Measurements from ENCODE around the gene KCNJ1. TPM values are rescaled to one million over a fixed set of nuclear protein-coding genes. Genes with fewer than 3 reads are reported as not detected.

The KCNJ1 gene
- total and polyA plus RNA-seq, 10 of the 15 experiments (the other 5 are each of a cell fraction or from before 2014, with no cell fraction given) = not detected

GRCh38 chr11:128796270-128796669 lies 70.8 kb downstream of the KCNJ1 start (continued):
- no peak for TF ChIP-seq ZNF592 (IDR thresholded peaks at IDR 0.05)
- TF ChIP-seq KLF5 (IDR thresholded peaks at IDR 0.05; ENCODE audit: partially characterized antibody) = no peak
- no peak for TF ChIP-seq PRDM15 (CRISPR knock-in tag; IDR thresholded peaks at IDR 0.05)

- POLR2A ChIA-PET = no interaction called here
- no peaks in the 10 kb centered on the region; the same call in 1 of the 2 replicates for H3K4me1 ChIP-seq (ENCODE audit: control insufficient read depth, insufficient read depth, low read length)
- FAIRE-seq = no peak
- SMC1A ChIA-PET (ENCODE audit: uncharacterized antibody, unreplicated experiment) = interaction anchor here (0.8 kb wide), 1 partner anchor 15 kb away, joined by 4 read pairs; no protein-coding TSS in a partner anchor
- no peak for ATAC-seq
- BruUV-seq (replicated peaks) = no TSS peak
- RAD21 ChIA-PET (ENCODE audit: unreplicated experiment) = no interaction called here
- DNase-seq (ENCODE audit: low read depth, low spot score) = no peak
- intact Hi-C loops (cut with micrococcal nuclease; ENCODE audit: unreplicated experiment) (no loop called here), in situ Hi-C loops (cut with MboI) (no loop called here)
- no peak overlapping the region for H2AFZ ChIP-seq (ENCODE audit: control insufficient read depth, low read depth, low read length)
- H3K4me2 ChIP-seq (ENCODE audit: control insufficient read depth, insufficient read depth) = no peak overlapping the region
- H3K27ac ChIP-seq (ENCODE audit: control insufficient read depth, insufficient read depth) = no peak overlapping the region
- H3K79me2 ChIP-seq (ENCODE audit: control insufficient read depth, insufficient read depth, low read length) = no peaks in the 10 kb centered on the region
- no peaks in the 10 kb centered on the region for H3K27me3 ChIP-seq (replicated peaks in 1 of 2; ENCODE audit: control insufficient read depth in 2 of 2, insufficient read depth in 2 of 2, low read length in 1 of 2)
- H4K20me1 ChIP-seq (ENCODE audit: control insufficient read depth, insufficient read depth) = no peaks in the 10 kb centered on the region
- no peak overlapping the region for H3K9ac ChIP-seq (ENCODE audit: control insufficient read depth, insufficient read depth, low read length)
- peaks cover 1 to 14% of the 10 kb centered on the region in 2 experiments; a peak in 3 of 4 replicates for H3K36me3 ChIP-seq (ENCODE audit: control insufficient read depth in 2 of 2, insufficient read depth in 2 of 2, low read length in 1 of 2)
- 97% methylated on average over 9 of the region's 11 CpGs for WGBS (ENCODE audit: insufficient coverage, insufficient replicate concordance, low lambda C conversion rate, missing lambda C conversion rate)
- no peak overlapping the region for H3K4me3 ChIP-seq
- no peaks in the 10 kb centered on the region for H3K9me3 ChIP-seq (replicated peaks; ENCODE audit: control insufficient read depth, insufficient read depth, low read length)
- CTCF ChIA-PET = no interaction called here
- no peak for TF ChIP-seq ATF3 (IDR thresholded peaks at IDR 0.05; ENCODE audit: borderline replicate concordance, extremely low read depth, low read depth, low read length)
- TF ChIP-seq ZBTB40 (IDR thresholded peaks at IDR 0.05; ENCODE audit: borderline replicate concordance) = no peak
- no peak for TF ChIP-seq RUNX3 (IDR thresholded peaks at IDR 0.05; ENCODE audit: low read length)
- no peak for TF ChIP-seq FOS (IDR thresholded peaks at IDR 0.05; ENCODE audit: borderline replicate concordance, extremely low read depth, insufficient read length)
- no peak for TF ChIP-seq SIX5 (IDR thresholded peaks at IDR 0.05; ENCODE audit: low read depth, low read length, severe bottlenecking)
- TF ChIP-seq ZNF384 (IDR thresholded peaks at IDR 0.05; ENCODE audit: borderline replicate concordance, low read depth, low read length) = no peak
- no peak for TF ChIP-seq TCF12 (IDR thresholded peaks at IDR 0.05; ENCODE audit: low read depth, low read length)
Measured at GRCh38 chr11:128790196-128790595, 76.9 kb downstream of the KCNJ1 start.

All from GM12878 (cell line).